Smooth muscle cell (in vitro differentiated cells): ENCODE measurements around the gene INSRR. TPM values are rescaled to one million over a fixed set of nuclear protein-coding genes. Genes with fewer than 3 reads are reported as not detected.

Source experiments
- DNase-seq: peaks from one replicate; lab custom pipeline; 2025; ENCODE audit not compliant: unreplicated experiment; lab: John Stamatoyannopoulos, UW
- H2AFZ ChIP-seq: fragments of 200-600 bp; sonication (generic); 2 replicates; pipeline ENCODE4 v1.6.0; 2016; ENCODE audit warnings: antibody characterized with exemption, low read depth, mild to moderate bottlenecking
- H3F3A ChIP-seq: fragments of 200-600 bp; sonication (generic); 2 replicates; pipeline ENCODE4 v1.6.0; 2017; ENCODE audit warnings: antibody characterized with exemption, low read depth
- H3K27ac ChIP-seq: fragments of 200-600 bp; sonication (generic); 2 replicates; pipeline ENCODE4 v1.5.1; 2016; ENCODE audit warnings: low read depth, mild to moderate bottlenecking
- H3K27me3 ChIP-seq: fragments of 200-600 bp; sonication (generic); 2 replicates; pipeline ENCODE4 v1.6.1; 2016; ENCODE audit warnings: low read depth, mild to moderate bottlenecking
- H3K36me3 ChIP-seq: fragments of 200-600 bp; sonication (generic); 2 replicates; pipeline ENCODE4 v1.5.1; 2016; ENCODE audit warnings: low read depth
- H3K4me1 ChIP-seq: fragments of 200-600 bp; sonication (generic); 2 replicates; pipeline ENCODE4 v1.5.1; 2016; ENCODE audit warnings: low read depth
- H3K4me2 ChIP-seq: fragments of 200-600 bp; sonication (generic); 2 replicates; pipeline ENCODE4 v1.6.0; 2016; ENCODE audit warnings: mild to moderate bottlenecking
- H3K4me3 ChIP-seq: fragments of 200-600 bp; sonication (generic); 2 replicates; pipeline ENCODE4 v1.5.1; 2016; ENCODE audit warnings: mild to moderate bottlenecking
- H3K79me2 ChIP-seq: fragments of 200-600 bp; sonication (generic); 2 replicates; pipeline ENCODE4 v1.6.0; 2016; ENCODE audit warnings: low read depth, mild to moderate bottlenecking
- H3K9ac ChIP-seq: fragments of 200-600 bp; sonication (generic); 2 replicates; pipeline ENCODE4 v1.6.0; 2016; ENCODE audit warnings: low read depth
- H3K9me3 ChIP-seq: fragments of 200-600 bp; sonication (generic); replicated peaks from 2 replicates; pipeline ENCODE4 v1.5.1; 2016; ENCODE audit warnings: low read depth
- H4K20me1 ChIP-seq: fragments of 200-600 bp; sonication (generic); 2 replicates; pipeline ENCODE4 v1.6.0; 2016; ENCODE audit warnings: low read depth
- CTCF ChIP-seq: fragments of 200-600 bp; sonication (generic); IDR thresholded peaks from 2 replicates; pipeline ENCODE4 v1.5.1; 2017; ENCODE audit warnings: borderline replicate concordance, mild to moderate bottlenecking, antibody characterized with exemption; ENCODE audit not compliant: insufficient read depth, poor library complexity, severe bottlenecking
- WGBS: methylation state at CpG from one replicate; pipeline ENCODE4 v1.1.7; 2016; ENCODE audit warnings: low lambda C conversion rate; 5-methylcytosine and 5-hydroxymethylcytosine counted together
- polyA plus RNA-seq: library from polyadenylated mRNA; unstranded; fragments of >200 nt; fragmentation: Nextera tagmentation; extraction: Ambion mirVana; gene quantifications from 2 replicates; pipeline ENCODE4 v1.2.1, GENCODE V29; 2016
- total RNA-seq: library from RNA; depleted of rRNA; stranded (reverse); fragments of >200 nt; gene quantifications from 2 replicates; pipeline ENCODE4 v1.2.3, GENCODE V29; 2014

INSRR gene
- total and polyA plus RNA-seq, 2 experiments from 2014 or later: 0.36 to 0.45 TPM

DNA sequence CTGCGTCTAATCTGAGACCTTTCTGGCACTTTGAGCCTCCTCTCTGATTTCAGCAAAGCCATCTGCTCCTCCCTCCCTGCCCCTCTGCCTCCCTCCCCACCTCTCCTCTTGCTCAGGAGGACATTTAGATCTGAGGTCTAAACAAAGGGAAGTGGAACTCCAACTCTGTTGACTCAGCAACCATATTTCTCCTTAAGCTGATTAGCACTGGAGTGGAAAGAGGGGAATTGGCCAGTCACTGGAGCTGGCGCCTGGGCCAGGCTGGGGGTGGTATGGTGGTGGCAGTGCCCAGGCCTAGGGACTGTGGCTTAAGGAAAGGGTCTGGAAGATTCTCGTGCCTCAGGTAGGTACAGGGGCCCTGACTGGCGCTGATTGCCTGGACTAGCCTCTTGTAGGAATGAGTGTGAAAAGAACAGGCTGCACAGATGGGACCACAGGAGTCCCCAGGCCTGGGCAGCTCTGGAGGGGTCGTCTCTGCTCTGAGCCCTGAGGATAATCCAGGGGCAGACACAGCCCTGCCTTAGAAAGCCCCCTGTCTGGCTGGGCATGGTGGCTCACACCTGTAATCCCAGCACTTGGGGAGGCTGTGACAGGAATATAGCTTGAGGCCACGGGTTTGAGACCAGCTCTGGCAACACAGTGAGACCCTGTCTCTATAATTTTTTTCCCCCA, 54.2 kb downstream of the INSRR start:
- no peaks in the 10 kb centered on the region for H3K79me2 ChIP-seq
- WGBS: 63% methylated on average over 6 of the region's 6 CpGs
- peak overlapping the region; percentile 42 for H3K27ac ChIP-seq
- H3K9me3 ChIP-seq: no peaks in the 10 kb centered on the region
- peaks cover 14% of the 10 kb centered on the region for H3K4me1 ChIP-seq
- no peak overlapping the region for H2AFZ ChIP-seq
- H3K9ac ChIP-seq: no peak overlapping the region
- H3F3A ChIP-seq: peaks cover 31% of the 10 kb centered on the region
- H3K4me3 ChIP-seq: no peak overlapping the region
- H3K4me2 ChIP-seq: peak overlapping the region; percentile 6
- H4K20me1 ChIP-seq: peaks cover 8% of the 10 kb centered on the region
- no peak for DNase-seq
- no peaks in the 10 kb centered on the region for H3K36me3 ChIP-seq
- no peaks in the 10 kb centered on the region for H3K27me3 ChIP-seq
- no peak for TF ChIP-seq CTCF

DNA sequence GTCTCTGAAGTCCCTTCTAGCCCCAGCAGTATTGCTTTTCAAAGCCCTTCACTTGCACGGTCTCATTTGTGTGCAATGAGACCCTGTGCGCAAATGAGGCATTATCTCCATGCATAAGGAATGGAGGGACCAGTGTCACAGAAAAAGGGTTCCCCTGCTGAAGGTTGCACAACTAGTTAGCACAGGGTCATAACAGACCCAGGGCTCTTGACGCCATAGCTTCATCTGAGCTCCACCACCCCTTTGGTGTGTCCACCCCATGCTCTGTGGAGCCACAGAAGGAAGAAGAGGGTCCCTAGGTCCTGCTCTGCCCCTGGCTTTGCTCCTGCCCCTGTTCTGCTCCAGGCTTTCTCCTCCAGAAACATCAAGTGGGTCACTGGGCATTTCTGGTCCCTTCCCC, 54.9 kb downstream of the INSRR start:
- no peak overlapping the region for H2AFZ ChIP-seq
- H4K20me1 ChIP-seq: peaks cover 15% of the 10 kb centered on the region
- H3K4me3 ChIP-seq: no peak overlapping the region
- H3F3A ChIP-seq: peaks cover 32% of the 10 kb centered on the region
- H3K4me2 ChIP-seq: peak overlapping the region; percentile 6
- no peak for TF ChIP-seq CTCF
- no peaks in the 10 kb centered on the region for H3K27me3 ChIP-seq
- peaks cover 14% of the 10 kb centered on the region for H3K4me1 ChIP-seq
- H3K36me3 ChIP-seq: no peaks in the 10 kb centered on the region
- WGBS: 67% methylated on average over 3 of the region's 3 CpGs
- no peak for DNase-seq
- H3K27ac ChIP-seq: peak overlapping the region; percentile 42
- H3K9ac ChIP-seq: no peak overlapping the region
- no peaks in the 10 kb centered on the region for H3K79me2 ChIP-seq
- no peaks in the 10 kb centered on the region for H3K9me3 ChIP-seq

GRCh38 chr1:156803086-156803851, 55.6 kb downstream of the INSRR start:
- H3K4me2 ChIP-seq: peak overlapping the region; percentile 52
- H3K27me3 ChIP-seq: no peaks in the 10 kb centered on the region
- no peak overlapping the region for H3K4me3 ChIP-seq
- H3K9ac ChIP-seq: no peak overlapping the region
- H3F3A ChIP-seq: peaks cover 37% of the 10 kb centered on the region
- peaks cover 14% of the 10 kb centered on the region for H3K4me1 ChIP-seq
- H4K20me1 ChIP-seq: peaks cover 20% of the 10 kb centered on the region
- no peak for DNase-seq
- no peaks in the 10 kb centered on the region for H3K79me2 ChIP-seq
- no peak for TF ChIP-seq CTCF
- WGBS: 82% methylated on average over 13 of the region's 13 CpGs
- H3K9me3 ChIP-seq: no peaks in the 10 kb centered on the region
- peak overlapping the region; percentile 65 for H3K27ac ChIP-seq
- no peak overlapping the region for H2AFZ ChIP-seq
- H3K36me3 ChIP-seq: no peaks in the 10 kb centered on the region
